Nephron (organoid): Measurements from ENCODE around the gene IGFL4.
A peak's percentile ranks its signal among the peaks of the same experiment; 100 is the strongest.

Experiments
- H3K27ac Mint-ChIP-seq, 3 experiments: 2 replicates each; pipeline ENCODE4 v1.8.0; 2020; ENCODE audit warnings: mixed read lengths in 3 of 3, mild to moderate bottlenecking in 2 of 3, moderate library complexity in 1 of 3
- H3K27me3 Mint-ChIP-seq: 2 replicates; pipeline ENCODE4 v1.8.0; 2021; ENCODE audit warnings: low read depth, mild to moderate bottlenecking, moderate library complexity, mixed read lengths
- H3K36me3 Mint-ChIP-seq: 2 replicates; pipeline ENCODE4 v1.8.0; 2020; ENCODE audit warnings: low read depth, mixed read lengths
- H3K4me1 Mint-ChIP-seq: 2 replicates; pipeline ENCODE4 v1.8.0; 2020; ENCODE audit warnings: mixed read lengths
- H3K4me3 Mint-ChIP-seq, 3 experiments: 2 replicates each; pipeline ENCODE4 v1.8.0; 2020; ENCODE audit warnings: mild to moderate bottlenecking in 3 of 3, mixed read lengths in 3 of 3, moderate library complexity in 2 of 3
- H3K9me3 Mint-ChIP-seq: 2 replicates; pipeline ENCODE4 v1.8.0; 2020; ENCODE audit warnings: mixed read lengths
- TF ChIP-seq, protein P1 (sequence below), 3 experiments: fragments of 200-600 bp; sonication (generic); IDR thresholded peaks; one replicate each; pipeline ENCODE4 v1.5.0; 2021; ENCODE audit warnings: antibody characterized with exemption in 3 of 3; ENCODE audit not compliant: unreplicated experiment in 3 of 3

Gene IGFL4

DNA sequence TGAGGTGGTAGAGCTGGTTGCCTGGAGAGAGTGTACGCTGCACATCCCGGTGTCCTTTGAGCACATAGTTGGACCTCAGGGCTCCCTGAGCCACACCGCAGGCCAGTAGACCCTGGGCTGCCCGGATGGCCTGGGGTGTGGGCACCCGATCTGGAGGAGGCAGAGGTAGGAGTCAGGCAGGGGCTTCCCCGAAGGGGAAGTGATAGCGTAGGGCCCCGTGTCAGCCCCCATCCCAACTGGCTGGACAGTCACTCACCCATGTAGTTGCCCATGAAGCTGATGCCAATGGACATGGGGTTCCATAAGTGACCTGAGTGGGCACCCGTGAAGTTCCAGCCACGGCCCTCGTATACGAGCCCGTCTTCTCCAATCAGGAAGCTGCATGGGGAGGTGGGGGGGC is 21.5 kb downstream of the IGFL4 start:
- peaks cover 3% of the 10 kb centered on the region for H3K36me3 Mint-ChIP-seq
- H3K9me3 Mint-ChIP-seq: no peaks in the 10 kb centered on the region
- TF ChIP-seq, protein P1, sequence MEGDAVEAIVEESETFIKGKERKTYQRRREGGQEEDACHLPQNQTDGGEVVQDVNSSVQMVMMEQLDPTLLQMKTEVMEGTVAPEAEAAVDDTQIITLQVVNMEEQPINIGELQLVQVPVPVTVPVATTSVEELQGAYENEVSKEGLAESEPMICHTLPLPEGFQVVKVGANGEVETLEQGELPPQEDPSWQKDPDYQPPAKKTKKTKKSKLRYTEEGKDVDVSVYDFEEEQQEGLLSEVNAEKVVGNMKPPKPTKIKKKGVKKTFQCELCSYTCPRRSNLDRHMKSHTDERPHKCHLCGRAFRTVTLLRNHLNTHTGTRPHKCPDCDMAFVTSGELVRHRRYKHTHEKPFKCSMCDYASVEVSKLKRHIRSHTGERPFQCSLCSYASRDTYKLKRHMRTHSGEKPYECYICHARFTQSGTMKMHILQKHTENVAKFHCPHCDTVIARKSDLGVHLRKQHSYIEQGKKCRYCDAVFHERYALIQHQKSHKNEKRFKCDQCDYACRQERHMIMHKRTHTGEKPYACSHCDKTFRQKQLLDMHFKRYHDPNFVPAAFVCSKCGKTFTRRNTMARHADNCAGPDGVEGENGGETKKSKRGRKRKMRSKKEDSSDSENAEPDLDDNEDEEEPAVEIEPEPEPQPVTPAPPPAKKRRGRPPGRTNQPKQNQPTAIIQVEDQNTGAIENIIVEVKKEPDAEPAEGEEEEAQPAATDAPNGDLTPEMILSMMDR (IDR thresholded peaks at IDR 0.05; ENCODE audit: unreplicated experiment in 3 of 3): no peak
- H3K27ac Mint-ChIP-seq: no peak overlapping the region
- H3K4me3 Mint-ChIP-seq: no peak overlapping the region
- peaks cover 13% of the 10 kb centered on the region for H3K4me1 Mint-ChIP-seq
- peaks cover 30% of the 10 kb centered on the region for H3K27me3 Mint-ChIP-seq

DNA sequence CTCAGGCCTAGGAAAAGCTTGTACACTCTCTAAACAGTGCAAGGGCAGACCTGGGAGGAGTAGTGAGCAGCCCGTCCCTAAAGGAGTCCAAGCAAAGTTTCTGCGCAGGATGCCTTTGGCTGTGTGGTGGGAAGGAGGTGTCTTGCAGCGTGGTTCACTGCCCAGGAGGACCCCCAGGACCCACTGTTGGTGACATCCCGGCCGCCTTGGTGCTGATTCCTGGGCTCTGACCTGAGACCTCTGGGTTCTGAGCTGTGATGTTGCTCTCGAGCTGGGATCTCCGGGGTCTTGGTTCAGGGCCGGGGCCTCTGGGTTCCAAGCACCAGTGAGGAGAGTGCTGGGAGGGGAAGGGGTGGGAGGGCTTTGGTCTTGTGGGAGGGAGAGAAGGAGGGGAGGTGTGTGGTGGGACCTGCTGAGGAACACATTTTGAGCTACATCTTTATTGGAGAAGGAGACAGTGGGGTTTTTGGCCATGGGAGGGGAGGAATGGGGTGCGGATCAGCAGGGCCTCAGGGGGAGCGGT is 22.0 kb downstream of the IGFL4 start:
- no peaks in the 10 kb centered on the region for H3K9me3 Mint-ChIP-seq

DNA sequence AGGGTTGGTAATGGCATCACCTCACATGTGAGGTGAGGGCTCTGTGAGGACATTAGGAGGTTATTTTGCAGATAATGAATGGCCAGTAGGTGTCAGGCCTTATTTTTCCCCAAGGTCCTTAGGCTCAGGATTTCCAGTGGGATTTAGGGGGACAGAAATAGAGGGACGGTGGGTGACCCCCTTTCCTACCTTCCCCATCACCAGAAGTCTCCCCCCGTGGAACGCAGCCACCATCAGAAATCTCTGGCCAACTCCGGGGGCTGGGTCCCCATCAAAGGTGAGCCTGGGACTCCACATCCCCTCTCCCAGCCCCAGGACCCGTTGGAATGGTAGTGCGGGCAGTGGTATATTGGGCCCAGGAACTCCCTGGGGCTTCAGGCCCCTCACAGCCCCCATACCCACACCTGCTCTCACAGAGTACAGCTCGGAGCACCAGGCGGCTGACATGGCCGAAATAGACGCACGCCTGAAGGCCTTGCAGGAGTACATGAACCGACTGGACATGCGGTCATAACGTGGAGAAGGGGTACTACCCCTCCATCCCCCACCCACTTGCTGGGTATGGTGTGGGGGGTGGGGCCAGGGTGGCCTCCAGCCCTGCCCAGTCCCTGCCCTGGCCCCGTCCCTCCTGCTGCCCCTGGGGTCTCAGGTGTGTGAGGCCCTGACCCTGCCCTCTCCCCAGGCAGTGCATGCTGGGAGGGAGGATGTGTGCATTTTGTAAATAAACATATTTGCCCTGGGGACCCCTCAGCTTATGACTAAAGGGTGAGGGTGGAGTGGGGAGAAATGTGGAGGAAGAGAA is 22.7 kb downstream of the IGFL4 start:
- TF ChIP-seq, protein P1 (IDR thresholded peaks at IDR 0.05; ENCODE audit: unreplicated experiment in 3 of 3): no peak
- Mint-ChIP-seq H3K27ac (no peak overlapping the region), H3K4me1 (peaks cover 14% of the 10 kb centered on the region), H3K36me3 (peaks cover 3% of the 10 kb centered on the region), H3K27me3 (peaks cover 42% of the 10 kb centered on the region), H3K4me3 (no peak overlapping the region), H3K9me3 (no peaks in the 10 kb centered on the region)

More for the DNA sequence above, 22.0 kb downstream of the IGFL4 start:
- Mint-ChIP-seq H3K36me3 (peaks cover 3% of the 10 kb centered on the region), H3K4me1 (peaks cover 14% of the 10 kb centered on the region), H3K27me3 (peaks cover 35% of the 10 kb centered on the region), H3K4me3 (no peak overlapping the region), H3K27ac (no peak overlapping the region)
- TF ChIP-seq, protein P1 (IDR thresholded peaks at IDR 0.05; ENCODE audit: unreplicated experiment in 3 of 3): no peak

DNA sequence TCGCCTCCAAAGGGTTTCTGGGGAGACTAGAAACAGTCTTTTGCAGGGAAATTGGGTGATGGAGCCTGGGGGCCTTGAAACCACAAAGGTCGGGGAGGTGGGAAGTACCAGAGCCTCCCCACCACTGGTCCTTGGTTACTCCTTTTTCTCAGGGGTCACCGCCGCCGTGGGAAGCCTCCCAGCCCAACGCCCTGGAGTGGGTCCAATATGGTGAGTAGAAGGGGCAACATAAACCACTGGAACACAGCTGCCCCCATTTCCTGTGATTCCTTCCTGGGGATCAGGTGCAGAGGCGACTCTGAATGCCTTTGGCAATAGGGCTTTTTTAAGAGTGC is 23.7 kb downstream of the IGFL4 start:
- Mint-ChIP-seq H3K4me1 (peaks cover 14% of the 10 kb centered on the region), H3K9me3 (no peaks in the 10 kb centered on the region), H3K27me3 (peaks cover 50% of the 10 kb centered on the region), H3K4me3 (peak overlapping the region; percentile 41 to 87 (median 64)), H3K27ac (no peak overlapping the region), H3K36me3 (peaks cover 3% of the 10 kb centered on the region)
- TF ChIP-seq, protein P1 (IDR thresholded peaks at IDR 0.05; ENCODE audit: unreplicated experiment in 3 of 3): peak; percentile 26 to 49 (median 28)

DNA sequence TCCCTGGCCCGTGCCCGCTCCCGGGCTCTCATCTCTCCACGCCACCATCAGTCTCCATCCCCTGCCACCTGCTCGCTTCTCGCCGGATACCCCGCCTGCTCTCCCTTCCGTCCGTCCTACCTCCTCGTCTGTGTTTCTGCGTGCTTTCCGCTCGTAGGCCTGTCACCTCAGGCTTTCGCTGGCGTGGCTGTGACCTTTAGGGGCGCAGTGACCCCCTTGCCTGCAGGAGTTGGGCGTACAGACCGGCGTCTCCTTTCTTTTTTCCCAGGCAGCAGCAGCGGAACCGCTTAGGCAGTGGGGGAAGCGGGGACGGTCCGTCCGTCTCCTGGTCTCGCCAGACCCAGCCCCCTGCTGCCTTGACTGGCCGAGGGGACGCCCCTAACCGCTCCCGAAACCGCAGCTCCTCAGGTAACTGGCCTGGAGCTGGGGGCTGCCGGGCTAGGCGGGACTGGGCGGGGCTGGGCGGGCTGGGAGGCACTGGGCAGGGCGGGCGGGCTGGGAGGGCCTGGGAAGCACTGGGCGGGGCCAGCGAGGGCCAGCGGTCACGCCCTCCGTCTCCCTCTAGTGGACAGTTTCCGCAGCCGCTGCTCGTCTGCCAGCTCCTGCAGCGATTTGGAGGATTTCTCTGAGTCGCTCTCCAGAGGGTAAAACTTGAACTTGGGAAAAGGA is 24.2 kb downstream of the IGFL4 start:
- H3K27me3 Mint-ChIP-seq: peaks cover 50% of the 10 kb centered on the region
- TF ChIP-seq, protein P1 (IDR thresholded peaks at IDR 0.05; ENCODE audit: unreplicated experiment in 3 of 3): peak; percentile 89
- no peak overlapping the region for H3K27ac Mint-ChIP-seq
- peak overlapping the region; percentile 84 to 87 (median 86) for H3K4me3 Mint-ChIP-seq
- H3K4me1 Mint-ChIP-seq: peaks cover 14% of the 10 kb centered on the region
- no peaks in the 10 kb centered on the region for H3K9me3 Mint-ChIP-seq
- H3K36me3 Mint-ChIP-seq: peaks cover 3% of the 10 kb centered on the region
